HG02763 (cell line): ENCODE measurements around the gene ST6GAL1.

Experiments
- ATAC-seq: cut with Tn5 transposase; IDR thresholded peaks from one replicate; pipeline ENCODE4 v1.9.1; 2021; ENCODE audit warnings: mild to moderate bottlenecking, moderate library complexity; ENCODE audit not compliant: unreplicated experiment

ST6GAL1 gene

GRCh38 chr3:187102073-187102634 lies 171.8 kb downstream of the ST6GAL1 start:
- no peak for ATAC-seq

GRCh38 chr3:187103251-187103650 lies 172.9 kb downstream of the ST6GAL1 start:
- no peak for ATAC-seq

GRCh38 chr3:187104342-187104741 lies 174.0 kb downstream of the ST6GAL1 start:
- ATAC-seq, result no peak

GRCh38 chr3:187104933-187105332 lies 174.6 kb downstream of the ST6GAL1 start:
- no peak for ATAC-seq

- no peak for ATAC-seq
These were observed 175.4 kb downstream of the ST6GAL1 start for GRCh38 chr3:187105700-187106099.

GRCh38 chr3:187107989-187108388 lies 177.7 kb downstream of the ST6GAL1 start:
- ATAC-seq, result no peak

- ATAC-seq, result no peak
These were observed 179.8 kb downstream of the ST6GAL1 start for GRCh38 chr3:187110156-187110555.

- no peak for ATAC-seq
These were observed 182.8 kb downstream of the ST6GAL1 start for GRCh38 chr3:187112934-187113793.

- no peak for ATAC-seq
These were observed 184.2 kb downstream of the ST6GAL1 start for GRCh38 chr3:187114511-187114910.

GRCh38 chr3:187120326-187120725 lies 190.0 kb downstream of the ST6GAL1 start:
- no peak for ATAC-seq

GRCh38 chr3:187122261-187122660 lies 191.9 kb downstream of the ST6GAL1 start:
- no peak for ATAC-seq

- ATAC-seq, result no peak
These were observed 195.1 kb downstream of the ST6GAL1 start for GRCh38 chr3:187125319-187126031.
